GM12874 (cell line): ENCODE data around the gene MCFD2.

ENCODE experiments used
- CTCF ChIP-seq: IDR thresholded peaks from 2 replicates; pipeline ENCODE4 v1.5.1; 2011; ENCODE audit warnings: low read depth, mild to moderate bottlenecking, control low read depth, low read length, moderate library complexity; ENCODE audit not compliant: insufficient read depth

Gene MCFD2

GRCh38 chr2:46922606-46923005 is 7.0 kb upstream of the MCFD2 start:
- TF ChIP-seq CTCF: no peak

- no peak for TF ChIP-seq CTCF
These were observed 6.3 kb upstream of the MCFD2 start for GRCh38 chr2:46921676-46922448.

GRCh38 chr2:46917628-46918027 is 2.0 kb upstream of the MCFD2 start:
- no peak for TF ChIP-seq CTCF

GRCh38 chr2:46915811-46916630 is 415 bp upstream of the MCFD2 start:
- no peak for TF ChIP-seq CTCF

GRCh38 chr2:46914578-46915230 is 902 bp downstream of the MCFD2 start:
- TF ChIP-seq CTCF: no peak

- no peak for TF ChIP-seq CTCF
These were observed 1.9 kb downstream of the MCFD2 start for GRCh38 chr2:46913471-46914381.
